Posterior vena cava (tissue), 2 donors: ENCODE results near the gene SNTG2. TPM values are rescaled to one million over a fixed set of nuclear protein-coding genes. Genes with fewer than 3 reads are reported as not detected.

Experiments
- DNase-seq: peaks from one replicate; pipeline ENCODE4 v3.0.0-alpha.2; 2020; ENCODE audit warnings: low spot score
- intact Hi-C, 2 donors: fragments of 100-400 bp; cut with DNase I; formaldehyde crosslinking; loops; one replicate each; pipeline versions ENCODE4 v1.14.1 to v1.14.2; 2022 to 2023
- total RNA-seq, 2 donors: library from RNA; stranded (reverse); fragmentation: NEBNext Ultra II Directional; extraction: Animal tissue kit (Norgen Biotek cat#: 25700); gene quantifications; one replicate each; pipeline ENCODE4 v1.2.1, GENCODE V29; 2021
- donor health status: DM: yes; HTN: yes; CAD: no.
- donor health status: DM: yes; HTN: yes; CAD: no.

The SNTG2 gene
- total RNA-seq, 2 donors from 2014 or later, result 5.2 to 6.2 TPM

DNA sequence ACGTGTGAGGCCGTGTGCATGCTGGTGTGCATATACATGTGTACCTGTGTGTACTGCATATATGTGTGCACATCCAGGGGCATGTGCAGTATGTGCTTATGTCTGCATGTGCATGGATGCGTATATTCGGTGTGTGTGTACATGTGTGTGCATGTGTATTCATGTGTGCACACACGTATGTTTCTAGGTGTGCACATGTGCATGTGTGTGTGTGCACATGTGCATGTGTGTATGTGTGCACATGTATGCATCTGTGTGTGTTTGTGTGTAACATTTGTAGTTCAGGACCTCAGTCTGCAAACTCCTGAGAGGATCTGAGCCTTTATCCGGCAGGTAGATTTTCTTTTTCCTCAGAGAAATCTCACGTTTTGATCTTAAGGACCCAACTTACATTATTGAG, 201.7 kb downstream of the SNTG2 start:
- no peak for DNase-seq

DNA sequence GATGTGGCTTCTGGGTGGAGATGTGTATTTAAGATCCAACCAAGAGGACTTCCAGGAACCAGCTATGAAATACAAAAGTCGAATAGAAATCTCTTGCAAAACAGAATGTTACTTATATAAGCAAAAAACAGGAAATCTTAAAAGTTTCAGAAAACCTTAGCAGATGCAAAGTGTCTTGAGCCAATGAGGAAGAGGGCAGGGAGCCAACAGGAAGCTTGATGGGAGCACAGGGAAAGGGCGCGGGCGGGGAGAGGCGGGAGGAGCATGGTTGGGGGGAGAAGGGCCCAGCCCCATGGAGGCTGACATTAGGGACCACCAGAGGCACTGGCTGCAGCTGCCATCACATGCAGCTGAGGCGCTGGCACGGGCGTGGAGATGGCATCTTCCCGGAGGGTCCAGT, 203.3 kb downstream of the SNTG2 start:
- intact Hi-C loops, result no loop called here
- DNase-seq, result no peak

More for the DNA sequence above, 201.7 kb downstream of the SNTG2 start:
- intact Hi-C loops, result no loop called here

DNA sequence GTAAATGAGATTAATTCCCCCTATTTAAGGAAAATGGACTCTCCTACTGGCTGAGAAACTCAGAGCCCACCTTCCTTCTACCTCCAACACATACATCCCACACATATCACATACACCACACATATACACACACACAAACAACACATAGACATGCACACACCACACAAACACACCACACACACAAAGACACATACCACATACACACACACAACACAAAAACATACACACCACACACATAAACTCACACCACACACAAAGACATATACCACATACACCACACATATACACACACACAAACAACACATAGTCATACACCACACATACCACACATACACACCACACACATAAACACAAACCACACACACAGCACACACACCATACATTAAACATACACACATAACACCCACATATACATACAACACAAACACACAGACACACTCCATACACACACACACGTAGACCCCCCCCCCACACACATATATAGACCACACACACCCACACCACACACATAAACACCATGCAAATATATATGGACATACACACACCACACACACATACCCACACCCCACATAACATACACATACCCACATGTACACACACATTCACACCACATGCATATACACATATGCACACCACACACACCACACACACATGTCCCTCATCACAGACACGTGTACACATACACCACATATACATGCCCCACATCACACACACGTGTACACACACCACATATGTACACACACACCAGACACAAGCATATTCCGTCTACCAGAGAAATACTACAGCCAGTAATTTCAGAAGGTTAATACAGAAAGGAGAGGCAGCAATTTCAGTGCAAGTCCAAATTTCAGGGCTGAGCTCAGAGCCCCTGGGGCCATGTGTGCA, 204.3 kb downstream of the SNTG2 start:
- no peak for DNase-seq
- intact Hi-C loops, result no loop called here

DNA sequence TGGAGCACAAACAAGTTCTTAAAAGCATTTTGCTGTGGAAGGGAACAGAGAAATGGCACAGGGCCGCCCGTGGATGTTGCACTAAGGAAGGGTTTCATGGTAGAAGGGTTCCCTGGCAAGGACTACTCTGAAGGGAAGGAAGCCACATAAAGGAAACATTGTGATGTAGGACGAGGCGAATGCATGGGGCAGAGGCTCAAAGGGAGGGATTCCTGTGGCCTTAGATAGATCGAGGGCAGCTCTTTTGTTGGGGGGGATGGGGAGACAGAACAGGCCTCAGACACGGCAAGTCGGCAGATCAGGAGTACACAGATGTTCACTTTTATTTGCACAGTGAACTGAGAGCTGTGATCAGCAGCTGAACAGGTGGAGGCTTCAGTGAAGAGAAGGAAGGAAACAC, 205.4 kb downstream of the SNTG2 start:
- intact Hi-C loops, result no loop called here
- DNase-seq, result no peak

DNA sequence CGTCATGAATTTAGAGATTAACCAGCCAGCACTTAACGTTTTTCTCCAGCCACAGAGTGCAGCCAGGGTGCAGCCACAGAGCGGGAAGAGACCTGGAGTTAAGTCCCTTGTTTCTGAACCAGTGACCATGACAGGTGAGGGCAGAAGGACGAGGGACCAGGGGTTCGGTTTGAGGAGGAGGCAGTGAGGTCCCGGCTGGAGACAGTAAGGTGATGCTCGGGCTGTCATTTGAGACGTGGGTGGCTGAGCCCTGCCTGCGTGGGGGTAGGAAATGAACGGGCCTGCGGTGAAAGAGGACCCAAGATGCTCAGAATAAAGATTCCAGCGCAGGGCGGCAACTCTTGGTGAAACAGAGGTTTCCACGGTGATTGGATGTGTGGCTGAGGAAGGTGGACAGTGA, 205.9 kb downstream of the SNTG2 start:
- intact Hi-C loops, result no loop called here
- no peak for DNase-seq

DNA sequence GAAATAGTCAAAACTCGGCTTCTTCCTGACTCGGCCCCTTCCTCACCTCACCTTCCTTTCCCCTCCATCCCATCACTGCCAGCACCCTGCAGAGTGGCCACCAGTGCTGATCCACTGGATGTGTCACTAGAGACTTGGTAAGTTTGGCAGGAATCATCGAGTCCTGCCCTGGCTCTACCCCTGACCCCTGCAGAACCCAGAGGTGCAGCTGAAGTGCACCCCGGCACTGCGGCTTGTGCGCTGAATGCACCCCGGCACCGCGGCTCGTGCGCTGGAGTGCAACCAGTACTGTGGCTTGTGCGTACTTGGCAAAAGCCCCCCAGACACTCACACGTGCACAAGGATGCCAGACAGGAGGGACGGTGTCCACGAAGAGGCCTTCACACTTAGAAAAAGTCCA, 206.5 kb downstream of the SNTG2 start:
- DNase-seq, result no peak
- intact Hi-C loops, result no loop called here

DNA sequence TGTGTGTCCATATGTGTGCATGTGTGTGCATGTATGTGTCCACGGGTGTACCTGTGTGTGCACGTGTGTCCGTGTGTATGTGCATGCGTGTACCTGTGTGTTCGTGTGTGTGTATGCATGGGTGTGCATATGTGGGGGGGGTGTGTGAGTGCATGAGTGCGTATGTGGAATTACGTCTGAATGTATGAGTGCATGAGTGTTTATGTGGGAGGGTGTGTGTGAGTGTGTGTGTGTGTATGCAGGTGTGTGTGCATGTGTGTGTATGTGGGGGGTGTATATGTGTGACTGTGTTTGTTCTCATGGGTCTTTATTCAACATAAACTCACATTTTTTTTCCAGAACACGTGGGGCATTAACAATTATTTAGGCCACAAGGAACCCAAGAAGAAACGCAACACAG, 208.4 kb downstream of the SNTG2 start:
- no peak for DNase-seq
- intact Hi-C loops, result no loop called here

DNA sequence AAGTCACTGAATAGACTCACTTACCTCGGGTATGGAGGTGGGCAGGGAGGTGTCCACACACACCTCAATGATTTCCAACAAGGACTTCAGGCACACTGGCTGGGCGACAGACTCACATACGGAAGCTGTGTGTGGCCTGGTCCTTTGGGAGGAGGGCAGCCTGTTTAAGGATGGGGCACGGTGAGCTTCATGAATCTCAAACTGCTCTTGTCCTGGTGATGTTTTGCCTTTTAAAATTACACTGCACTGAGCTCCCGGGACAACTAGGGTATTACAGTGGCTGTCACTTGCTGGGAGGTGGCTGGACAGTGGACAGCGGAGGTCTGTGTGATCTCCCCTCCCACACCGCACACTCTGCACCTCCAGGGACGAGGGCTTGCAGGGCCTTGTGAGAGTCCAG, 211.6 kb downstream of the SNTG2 start:
- no peak for DNase-seq
- intact Hi-C loops, result no loop called here

DNA sequence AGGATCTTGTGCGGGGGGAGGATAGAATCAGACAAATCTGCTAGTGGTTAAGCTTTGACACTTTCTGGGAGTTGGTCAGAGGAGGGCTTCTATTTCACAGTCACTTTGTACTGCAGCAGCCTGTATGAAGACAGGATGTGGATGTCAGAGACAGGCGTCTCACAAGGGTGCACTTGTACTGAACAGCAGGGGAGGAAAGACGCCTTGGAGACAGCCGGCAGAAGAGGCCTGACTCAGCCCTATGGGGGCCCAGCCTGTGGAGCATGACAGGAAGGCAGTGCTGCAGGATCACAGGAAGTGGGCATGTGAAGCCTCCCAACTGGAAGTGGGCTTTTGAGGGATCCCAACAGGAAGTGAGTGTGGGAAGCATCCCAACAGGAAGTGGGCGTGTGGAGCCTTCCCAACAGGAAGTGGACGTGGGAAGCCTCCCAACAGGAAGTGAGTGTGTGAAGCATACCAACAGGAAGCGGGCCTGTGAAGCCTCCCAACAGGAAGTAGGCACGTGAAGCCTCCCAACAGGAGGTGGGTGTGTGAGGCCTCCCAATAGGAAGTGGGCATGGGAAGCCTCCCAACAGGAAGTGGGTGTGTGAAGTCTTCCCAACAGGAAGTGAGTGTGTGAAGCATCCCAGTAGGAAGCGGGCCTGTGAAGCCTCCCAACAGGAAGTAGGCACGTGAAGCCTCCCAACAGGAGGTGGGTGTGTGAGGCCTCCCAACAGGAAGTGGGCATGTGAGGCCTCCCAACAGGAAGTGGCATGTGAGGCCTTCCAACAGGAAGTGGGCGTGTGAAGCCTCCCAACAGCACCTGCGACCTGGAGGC, 212.3 kb downstream of the SNTG2 start:
- intact Hi-C loops, result no loop called here
- no peak for DNase-seq

DNA sequence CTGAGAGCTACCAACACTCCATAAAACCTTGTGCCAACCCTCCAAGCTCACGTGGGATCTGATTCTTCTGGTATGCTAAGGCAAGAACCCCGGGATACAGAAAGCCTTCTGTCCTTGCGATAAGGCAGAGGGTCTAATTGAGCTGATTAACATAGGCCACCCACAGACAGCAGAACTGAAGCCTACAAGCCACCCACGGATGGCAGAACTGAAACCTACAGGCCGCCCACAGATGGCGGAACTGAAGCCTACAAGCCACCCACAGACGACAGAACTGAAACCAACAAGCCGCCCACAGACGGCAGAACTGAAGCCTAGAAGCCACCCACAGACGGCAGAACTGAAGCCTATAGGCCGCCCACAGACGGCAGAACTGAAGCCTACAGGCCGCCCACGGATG, 216.3 kb downstream of the SNTG2 start:
- DNase-seq, result no peak
- intact Hi-C loops, result no loop called here

DNA sequence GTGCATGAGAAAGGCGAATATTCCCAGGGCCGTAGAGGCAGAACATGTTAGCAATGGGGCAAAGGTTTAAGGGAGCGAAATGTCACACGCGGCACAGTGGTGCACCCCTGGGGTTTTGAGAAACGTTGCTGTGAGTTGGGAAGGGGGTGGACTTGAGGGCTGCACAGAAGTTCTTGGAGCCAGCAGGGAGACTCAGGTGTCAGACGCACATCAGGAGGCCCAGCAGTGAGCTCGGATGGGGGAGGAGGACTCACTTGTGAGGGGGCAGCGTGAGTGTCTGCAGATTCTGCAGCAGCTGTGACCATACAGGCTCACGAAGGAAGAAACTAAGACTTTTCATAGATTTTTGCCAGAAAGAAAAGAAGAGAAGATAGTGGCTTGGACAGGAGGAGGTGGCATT, 218.2 kb downstream of the SNTG2 start:
- intact Hi-C loops, result no loop called here
- DNase-seq, result no peak

DNA sequence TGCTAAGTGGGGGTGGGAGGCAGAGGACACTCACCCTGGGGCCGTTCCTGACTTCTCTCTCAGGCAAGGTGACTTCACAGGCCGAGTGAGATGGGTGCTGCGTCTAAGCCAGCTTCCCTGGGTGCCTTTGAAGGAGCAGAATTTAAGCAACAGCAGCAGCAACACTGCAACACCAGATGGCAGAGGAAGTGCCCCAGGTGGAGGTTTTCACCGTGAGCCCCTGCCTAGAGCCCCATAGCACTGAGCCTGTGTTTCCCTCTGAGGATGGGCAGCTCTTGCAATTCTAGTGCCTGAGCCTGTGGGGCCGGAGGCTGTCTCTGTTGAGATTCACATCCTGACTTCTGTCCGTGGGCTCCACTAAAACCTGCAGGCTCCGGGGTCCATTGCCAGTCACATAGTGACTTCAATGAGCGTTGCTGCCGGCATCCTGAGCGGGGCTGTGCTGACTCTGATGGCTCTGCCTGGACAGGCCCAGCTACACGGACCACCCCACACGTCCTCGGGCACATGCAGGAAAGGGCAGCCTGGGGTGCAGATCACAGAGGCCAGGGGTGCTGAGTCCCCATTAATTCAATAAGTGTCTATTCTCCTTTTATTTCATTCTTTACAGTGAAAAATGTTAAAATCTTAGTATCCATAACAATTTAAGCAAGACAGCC, 218.8 kb downstream of the SNTG2 start:
- DNase-seq, result no peak
- intact Hi-C loops, result no loop called here

DNA sequence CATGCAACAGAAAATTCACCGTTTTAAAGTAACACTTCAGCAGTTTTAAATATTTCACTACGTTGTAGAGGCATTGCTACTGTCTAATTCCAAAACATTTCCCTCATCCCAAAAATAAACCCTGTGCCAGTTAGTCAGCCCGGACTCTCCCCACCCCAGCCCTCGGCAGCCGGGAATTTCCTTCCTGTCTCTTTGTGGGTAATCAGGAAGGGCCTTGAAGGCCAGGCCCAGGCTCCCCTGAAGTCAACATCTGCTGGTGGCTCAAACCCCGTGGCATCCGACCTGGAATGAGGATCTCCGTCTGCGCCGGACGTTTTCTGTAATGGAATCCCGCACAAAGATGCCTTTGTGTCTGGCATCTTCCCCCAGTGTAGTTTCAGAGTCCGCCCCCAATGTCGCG, 219.6 kb downstream of the SNTG2 start:
- intact Hi-C loops, result no loop called here
- DNase-seq, result no peak

DNA sequence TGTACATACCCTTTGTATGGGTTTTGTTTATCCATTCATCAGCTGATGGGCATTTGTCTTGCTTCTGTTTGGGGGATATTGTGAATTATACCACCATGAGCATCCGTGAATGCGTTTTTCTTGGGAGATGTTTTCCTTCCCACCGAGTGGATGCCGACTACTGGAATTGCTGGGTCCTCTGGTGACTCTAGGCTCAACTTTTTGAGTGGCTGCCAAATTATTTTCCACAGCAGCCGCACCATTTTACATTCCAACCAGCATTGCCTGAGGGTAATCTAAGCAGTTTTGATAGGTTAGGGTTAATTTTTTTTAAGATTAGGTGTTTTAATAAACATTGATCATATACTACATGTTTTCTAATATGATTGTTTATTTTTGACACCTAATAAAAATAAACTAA, 220.1 kb downstream of the SNTG2 start:
- DNase-seq, result no peak
- intact Hi-C loops, result no loop called here

DNA sequence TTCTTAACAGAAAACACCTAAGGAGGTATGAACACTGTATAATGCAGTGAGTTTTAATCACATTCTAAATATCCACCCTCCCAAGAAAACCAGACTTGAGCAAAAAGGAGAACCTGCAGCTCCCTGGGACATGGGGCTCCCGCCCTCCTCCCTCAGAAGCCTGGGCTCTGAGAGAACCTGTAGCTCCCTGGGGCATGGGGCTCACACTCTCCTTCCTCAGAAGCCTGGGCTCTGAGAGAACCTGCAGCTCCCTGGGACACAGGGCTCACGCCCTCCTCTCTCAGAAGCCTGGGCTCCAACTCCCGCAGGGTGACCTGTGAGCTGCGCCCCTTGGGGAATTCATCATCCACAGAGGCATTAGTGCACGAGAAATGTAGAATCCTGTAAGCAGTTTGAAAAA, 222.9 kb downstream of the SNTG2 start:
- DNase-seq, result no peak
- intact Hi-C loops, result no loop called here

DNA sequence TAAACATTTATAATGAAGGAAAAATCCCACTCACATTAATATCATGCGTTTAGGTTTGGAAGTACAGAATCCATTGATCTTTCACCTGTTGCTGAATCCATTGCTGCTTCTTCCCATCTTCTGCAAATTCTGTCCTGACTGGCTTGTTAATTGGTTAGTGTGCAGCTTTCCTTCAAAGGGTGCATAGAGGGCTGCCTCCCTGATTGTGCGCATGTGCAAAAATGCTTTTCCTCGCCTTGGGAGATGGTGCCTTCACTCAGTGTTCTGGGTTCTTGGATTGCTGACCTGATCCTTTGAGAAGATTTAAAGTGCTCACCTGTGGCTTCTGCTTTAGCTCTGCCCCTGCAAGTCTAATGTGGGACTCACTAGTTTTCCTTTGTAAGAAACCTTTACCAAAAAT, 231.2 kb downstream of the SNTG2 start:
- no peak for DNase-seq
- intact Hi-C loops, result no loop called here

DNA sequence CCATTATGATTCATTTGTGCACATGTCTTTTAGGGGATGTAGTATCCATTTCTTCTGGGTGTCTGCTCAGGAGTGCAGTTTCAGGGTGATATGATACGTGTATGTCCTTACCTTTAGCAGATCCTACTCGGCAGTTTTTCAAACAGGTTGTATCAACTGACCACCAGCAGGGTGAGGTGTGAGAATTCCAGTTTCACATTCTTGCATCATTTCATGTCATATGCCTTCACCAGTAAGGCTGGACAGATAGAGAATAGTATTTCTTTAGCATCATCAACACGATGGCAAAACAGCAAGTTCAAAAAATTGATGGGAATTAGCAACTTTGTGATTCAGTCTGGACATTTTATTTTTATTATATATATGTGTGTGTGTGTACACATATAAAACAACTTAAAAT, 232.7 kb downstream of the SNTG2 start:
- intact Hi-C loops, result no loop called here
- no peak for DNase-seq

DNA sequence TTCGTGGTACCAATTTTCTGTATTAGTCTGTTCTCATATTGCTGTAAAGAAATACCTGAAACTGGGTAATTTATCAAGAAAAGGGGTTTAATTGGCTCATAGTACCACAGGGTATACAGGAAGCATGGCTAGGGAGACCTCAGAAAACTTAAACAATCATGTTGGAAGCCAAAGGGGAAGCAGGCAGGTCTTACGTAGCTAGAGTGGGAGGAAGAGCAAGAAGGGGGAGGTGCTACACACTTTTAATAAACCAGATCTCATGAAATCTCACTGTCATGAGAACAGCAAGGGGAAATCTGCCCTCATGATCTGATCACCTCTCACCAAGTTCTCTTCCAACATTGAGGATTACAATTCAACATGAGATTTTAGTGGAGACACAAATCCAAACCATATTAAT, 235.8 kb downstream of the SNTG2 start:
- intact Hi-C loops, result loop anchor here in 1 of 2 donors (5.0 kb wide), 1 partner anchor 986 kb away; no protein-coding TSS in a partner anchor
- DNase-seq, result no peak

DNA sequence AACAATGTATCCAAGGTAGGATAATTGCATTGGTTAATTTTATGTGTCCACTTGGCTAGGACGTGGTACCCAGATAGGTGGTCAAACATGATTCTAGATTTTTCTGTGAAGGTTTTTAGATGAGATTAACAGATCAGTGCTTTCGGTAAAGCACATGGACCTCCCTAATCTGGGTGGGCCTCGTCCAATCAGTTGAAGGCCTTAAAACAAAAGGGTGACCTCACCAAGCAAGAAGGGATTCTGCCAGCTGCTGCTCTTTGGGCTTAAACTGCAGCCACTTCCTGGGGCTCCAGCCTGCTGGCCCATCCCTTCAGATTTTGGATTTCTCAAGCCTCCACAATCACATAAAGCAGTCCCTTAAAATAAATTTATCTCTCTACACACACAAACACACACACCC, 236.5 kb downstream of the SNTG2 start:
- no peak for DNase-seq
- intact Hi-C loops, result loop anchor here in 1 of 2 donors (5.0 kb wide), 1 partner anchor 985 kb away; no protein-coding TSS in a partner anchor

DNA sequence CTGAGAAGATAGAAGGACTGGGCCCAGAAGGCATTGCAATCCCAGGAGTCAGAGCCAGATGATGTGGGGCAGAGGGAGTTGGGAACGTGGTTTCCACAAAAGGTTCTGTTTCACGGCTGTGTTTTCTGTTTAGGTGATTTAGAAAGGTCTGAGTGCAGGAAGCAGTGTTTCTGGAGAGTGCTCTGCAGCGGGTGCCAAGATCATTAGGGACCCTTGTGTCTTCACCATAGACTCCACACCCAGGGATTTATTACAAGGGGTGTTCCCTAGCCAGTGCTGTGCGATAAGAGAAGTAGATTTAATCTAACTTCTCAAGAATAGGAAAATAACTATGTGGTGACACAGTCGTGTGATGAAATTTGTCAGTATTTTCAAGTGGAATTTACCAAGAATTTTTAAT, 241.5 kb downstream of the SNTG2 start:
- intact Hi-C loops, result no loop called here
- DNase-seq, result no peak
